NCI-H187 (cell line): ENCODE measurements around the gene DPPA5.
"Not testable (repeated sequence)": the region's sequence is repeated elsewhere in the genome, so short reads cannot be mapped to it uniquely, and the experiment has no call there.

Experiments used
- DNase-seq, 2 experiments: peaks; one replicate each; lab custom pipeline; 2025; lab: John Stamatoyannopoulos, UW

Gene DPPA5

DNA sequence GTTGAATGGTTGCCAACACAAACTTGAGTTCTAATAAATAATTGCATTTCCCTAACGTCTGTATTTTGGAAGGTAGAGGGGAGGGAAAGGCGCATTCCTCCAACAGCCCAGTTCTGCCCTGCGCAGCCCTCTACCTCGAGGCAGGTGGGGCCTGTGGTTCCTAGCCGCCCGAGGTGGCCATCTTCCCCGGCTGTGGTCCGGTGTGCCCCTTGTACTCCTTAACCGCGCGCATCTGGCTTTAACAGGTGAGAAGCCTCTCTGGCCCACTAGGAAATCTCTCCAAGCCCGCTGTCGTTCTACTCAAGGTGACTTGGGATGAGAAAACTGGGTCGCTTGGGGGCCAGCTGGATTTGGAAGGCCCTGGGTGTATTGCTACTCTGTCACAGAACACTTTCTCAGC lies 10.0 kb upstream of the DPPA5 start:
- no peak for DNase-seq

DNA sequence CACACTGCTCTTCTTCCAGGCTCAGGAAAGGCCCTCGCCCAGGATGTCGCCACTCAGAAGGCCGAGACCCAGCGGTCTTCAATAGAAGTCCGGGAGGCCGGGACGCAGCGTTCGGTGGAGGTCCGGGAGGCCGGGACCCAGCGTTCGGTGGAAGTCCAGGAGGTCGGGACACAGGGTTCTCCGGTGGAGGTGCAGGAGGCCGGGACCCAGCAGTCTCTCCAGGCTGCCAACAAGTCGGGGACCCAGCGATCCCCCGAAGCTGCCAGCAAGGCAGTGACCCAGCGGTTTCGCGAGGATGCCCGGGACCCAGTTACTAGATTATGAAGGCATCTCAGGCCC lies 9.4 kb upstream of the DPPA5 start:
- DNase-seq, result no peak

DNA sequence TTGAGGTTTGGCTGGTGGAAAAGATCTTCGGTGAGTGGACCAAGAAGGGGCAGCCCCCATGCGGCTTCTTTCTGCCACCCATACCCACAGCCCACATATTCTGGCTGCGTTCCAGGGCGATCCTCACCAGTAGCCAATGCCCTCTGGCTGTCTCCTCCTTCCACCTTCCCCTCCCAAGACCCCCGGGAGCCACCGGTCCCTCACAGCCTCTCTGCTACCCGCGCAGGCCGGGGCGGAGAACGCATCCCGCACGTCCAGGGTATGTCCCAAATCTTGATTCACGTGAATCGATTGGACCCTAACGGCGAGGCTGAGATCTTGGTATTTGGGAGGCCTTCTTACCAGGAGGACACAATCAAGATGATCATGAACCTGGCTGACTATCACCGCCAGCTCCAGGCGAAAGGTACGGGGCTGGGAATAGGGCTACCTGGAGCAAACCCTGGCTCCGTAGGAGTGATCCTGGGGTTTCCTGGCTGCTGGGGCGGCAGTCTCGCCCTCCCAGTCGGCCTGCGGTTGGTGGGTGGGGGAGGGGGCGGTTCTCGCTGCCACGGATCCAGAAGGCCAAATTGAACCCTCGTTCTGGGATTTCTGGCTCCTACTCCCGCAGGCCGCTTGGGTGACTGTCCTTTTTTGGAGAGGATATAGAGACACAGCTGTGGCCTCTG lies 8.9 kb upstream of the DPPA5 start:
- DNase-seq, result no peak

DNA sequence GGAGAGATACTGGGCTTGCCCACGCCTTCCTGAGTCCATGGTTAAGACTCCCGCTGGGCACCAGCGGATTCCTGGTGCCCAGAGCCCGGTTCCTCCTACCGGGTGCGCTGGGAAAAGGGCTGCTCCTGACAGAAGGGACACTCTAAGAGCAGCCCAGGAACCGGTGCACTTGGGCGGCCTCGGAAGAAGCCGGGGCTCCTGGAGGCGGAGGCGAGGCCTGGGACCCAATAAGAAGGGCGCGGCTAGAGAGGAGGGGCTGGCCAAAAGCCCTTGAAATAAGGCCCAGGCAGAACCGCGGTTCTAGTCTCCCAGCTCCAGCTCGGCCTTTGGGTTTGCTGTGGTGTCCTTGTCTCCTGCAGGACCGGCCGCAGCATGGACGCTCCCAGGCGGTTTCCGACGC lies 8.3 kb upstream of the DPPA5 start, which contains the start of gene KHDC3L:
KHDC3L (plus strand) TSS at position 301 of the 400 bp plus-strand sequence; CDS start at position 373, 72 bp downstream.
- DNase-seq, result no peak

DNA sequence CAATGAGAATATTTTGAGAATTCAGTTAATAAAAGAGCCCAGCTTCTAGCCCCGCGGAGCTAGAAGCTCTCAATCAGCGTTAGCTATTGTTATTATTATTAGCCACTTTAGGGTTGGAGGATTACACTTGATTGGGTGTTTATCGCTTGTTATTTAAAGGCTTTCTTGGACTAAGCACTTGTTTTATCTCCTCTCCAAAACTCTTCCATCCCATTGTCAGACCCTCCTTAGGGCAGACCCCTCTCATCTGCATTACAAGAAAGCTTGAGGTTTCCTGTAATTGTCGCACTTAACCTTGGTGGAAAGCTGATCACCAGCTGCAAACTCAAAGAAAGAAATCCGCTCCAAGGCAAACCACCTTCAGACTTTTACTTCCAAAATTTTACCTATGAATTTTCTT lies 4.8 kb downstream of the DPPA5 start:
- DNase-seq, result no peak

DNA sequence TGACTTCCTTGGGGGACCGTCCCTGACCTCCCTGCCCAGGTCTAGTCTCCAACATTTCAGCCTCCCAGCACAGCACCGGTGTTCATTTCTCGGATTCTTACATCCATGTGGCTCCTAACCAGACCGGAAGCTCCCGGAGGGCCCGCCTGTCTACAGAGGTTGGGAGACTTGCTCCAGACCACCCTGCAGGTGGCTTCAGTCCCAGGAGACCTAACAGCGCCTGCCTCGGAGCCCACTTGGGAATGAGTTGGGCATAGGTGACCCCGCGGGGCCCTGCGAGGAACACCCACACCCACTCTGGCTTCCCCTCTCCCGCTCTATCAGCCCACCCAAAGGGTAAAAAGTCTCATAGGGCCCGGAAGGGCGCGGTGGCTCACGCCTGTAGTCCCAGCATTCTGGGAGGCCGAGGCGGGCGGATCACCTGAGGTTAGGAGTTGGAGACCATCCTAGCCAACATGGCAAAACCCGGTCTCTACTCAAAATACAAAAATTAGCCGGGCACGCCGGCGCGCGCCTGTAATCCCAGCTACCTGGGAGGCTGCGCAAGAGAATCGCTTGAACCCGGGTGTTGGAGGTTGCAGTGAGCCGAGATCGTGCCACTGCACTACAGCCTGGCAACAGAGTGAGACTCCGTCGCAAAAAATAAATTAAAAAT lies 5.4 kb downstream of the DPPA5 start:
- no peak for DNase-seq

DNA sequence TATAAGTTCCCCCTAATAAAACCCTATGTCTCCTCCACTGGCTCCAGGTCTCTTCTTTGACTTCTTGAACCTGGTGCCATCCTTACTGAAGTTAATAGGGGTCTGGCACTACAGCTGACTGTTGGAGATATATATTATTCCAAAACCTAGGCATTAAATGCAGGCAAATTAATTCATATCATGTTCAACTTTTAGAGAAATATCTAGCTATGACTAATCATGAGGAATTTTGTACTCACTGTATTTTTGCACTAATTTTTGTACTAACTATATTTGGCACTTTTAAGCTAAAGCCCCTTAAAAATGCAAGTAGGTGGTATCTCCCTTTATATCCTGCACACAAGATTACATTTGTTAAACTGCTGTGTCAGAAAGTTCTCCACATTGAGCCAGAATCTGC lies 10.9 kb downstream of the DPPA5 start:
- no peak for DNase-seq

DNA sequence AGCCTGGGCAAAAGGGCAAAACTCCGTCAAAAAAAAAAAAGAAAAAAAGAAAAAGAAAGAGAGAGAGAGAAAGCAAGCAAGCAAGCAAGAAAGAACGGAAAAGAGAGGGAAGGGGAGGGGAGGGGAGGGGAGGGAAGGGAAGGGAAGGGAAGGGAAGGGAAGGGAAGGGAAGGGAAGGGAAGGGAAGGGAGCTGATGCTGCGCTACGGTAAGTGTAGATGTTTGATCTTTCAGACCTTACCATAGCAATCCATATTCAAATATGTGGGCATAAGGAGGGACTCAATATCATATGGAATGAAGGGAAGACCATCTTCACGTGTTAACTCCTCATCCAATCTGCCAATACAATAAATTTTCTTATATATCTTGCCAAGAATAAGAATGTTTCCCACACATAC lies 11.9 kb downstream of the DPPA5 start:
- DNase-seq, result no peak

DNA sequence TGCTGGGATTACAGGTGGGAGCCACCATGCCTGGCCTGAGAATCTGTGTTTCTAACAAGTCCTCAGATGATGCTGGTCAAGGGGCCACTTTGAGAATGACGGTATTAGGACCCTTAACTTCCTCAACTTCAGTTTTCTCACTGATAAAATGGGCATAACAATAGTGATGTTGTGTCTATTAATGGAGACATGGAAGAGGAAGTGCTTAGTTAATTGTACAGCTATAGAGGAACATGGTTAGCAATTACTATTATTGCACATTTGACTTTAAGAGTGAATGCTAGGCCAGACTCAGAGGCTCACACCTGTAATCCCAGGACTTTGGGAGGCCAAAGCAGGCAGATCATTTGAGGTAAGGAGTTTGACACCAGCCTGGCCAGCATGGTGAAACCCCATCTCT lies 12.7 kb downstream of the DPPA5 start:
- no peak for DNase-seq

DNA sequence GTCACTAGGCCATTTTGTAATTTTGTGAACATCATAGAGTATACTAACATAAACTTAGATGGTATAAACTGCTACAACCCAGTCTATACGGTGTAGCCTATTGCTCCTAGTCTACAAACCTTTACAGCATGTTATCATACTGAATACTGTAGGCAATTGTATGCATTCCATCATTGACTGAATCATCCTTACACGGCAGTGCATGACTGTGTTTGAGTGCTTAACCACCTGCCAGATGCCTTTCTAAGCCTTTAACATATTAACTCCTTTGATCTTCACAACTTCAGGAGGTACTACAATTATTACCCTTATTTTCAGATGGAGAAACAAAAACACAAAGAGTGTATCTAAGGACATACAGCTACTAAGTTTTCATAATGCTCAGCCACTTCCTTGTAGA lies 14.0 kb downstream of the DPPA5 start:
- no peak for DNase-seq

DNA sequence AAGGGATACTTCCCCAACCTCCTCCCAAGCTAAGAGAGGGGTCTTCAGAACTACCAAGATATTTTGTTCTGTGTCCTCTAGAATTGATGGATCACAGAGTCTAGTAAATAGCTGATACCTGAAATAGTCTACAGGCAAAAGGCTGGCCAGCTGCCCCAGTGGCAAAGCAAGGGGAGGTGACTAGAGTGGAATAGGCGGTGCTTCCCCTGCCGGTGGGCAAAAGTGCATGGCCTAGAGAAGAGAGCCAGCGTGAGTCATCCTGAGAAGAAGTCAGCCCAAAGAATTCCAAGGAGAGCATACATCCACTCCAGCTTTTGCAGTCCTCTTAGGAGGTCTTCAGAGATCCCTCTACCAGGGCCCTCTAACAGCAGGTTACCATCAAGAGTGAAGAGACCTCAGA lies 14.7 kb downstream of the DPPA5 start:
- DNase-seq, result no peak

DNA sequence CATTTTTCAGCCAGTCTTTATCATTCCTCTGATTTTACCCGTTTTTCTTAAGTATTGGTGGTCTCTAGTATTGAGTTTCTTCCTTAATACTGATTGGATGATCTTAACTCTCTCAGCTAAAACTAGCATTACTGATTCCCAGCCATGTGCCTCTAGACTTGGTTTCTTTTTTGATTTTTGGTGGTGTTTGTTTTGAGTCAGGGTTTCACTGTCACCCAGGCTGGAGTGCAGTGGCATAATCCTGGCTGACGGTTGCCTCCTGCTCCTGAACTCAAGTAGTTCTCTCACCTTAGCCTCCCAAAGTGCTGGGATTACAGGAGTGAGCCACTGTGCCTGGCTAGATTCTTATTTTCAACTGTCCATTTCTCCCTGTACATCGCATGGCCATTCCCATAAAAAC lies 24.9 kb downstream of the DPPA5 start:
- DNase-seq, result no peak

DNA sequence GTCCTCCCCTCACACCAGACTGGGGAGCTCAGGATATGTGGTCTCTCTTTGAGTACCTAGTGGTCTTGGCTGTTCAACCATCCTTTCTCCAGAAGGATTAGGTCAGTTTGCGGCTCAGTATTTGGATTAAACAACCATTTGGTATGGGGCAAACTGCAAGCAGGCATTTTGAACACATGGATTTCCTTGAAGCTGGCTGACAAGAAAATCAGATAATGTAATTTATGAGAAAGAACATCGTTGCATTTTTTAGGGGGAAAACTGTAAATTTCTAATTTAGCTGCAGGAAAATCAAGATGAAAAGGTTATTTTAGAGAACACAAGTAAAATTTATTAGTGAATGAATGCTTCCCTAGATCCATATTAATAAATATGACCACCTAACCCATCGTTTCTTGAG lies 25.3 kb downstream of the DPPA5 start:
- no peak for DNase-seq

DNA sequence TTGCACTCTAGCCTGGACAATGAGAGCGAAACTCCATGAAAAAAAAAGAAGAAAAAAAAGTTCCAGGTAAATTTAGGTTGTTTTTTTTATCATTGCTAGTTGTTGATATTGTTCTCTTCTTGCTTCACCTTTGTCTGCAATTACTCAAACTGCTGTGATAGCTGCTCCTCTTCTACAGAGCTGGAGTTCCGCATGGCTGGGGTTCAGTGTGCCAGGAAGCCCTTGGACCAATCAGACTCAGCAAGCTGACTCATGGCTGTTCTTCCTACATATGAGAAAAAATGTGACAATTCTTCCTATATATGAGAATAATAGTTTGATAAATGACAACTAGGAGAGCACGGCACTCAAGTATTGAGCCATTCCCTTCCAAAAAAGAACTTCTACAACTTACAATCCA lies 28.4 kb downstream of the DPPA5 start:
- DNase-seq, result no peak

DNA sequence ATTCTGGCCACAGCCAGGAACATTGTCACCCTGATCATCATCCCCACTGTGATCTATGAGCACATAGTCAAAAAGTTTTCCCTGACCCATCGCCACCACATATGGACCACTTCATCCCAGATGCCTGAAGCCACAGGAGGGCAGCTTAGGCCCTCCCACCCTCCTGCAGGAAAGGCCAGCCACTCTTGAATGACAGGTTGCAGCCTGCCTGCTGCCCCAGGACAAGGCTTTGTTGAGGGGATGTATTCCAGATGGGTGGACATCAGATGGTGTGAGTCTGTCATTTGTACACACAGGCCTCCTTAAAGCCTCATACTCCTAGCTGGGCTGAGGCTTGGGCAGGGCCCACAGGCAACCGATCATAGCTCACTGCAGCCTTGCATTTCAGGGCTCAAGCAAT lies 30.8 kb downstream of the DPPA5 start:
- no peak for DNase-seq

DNA sequence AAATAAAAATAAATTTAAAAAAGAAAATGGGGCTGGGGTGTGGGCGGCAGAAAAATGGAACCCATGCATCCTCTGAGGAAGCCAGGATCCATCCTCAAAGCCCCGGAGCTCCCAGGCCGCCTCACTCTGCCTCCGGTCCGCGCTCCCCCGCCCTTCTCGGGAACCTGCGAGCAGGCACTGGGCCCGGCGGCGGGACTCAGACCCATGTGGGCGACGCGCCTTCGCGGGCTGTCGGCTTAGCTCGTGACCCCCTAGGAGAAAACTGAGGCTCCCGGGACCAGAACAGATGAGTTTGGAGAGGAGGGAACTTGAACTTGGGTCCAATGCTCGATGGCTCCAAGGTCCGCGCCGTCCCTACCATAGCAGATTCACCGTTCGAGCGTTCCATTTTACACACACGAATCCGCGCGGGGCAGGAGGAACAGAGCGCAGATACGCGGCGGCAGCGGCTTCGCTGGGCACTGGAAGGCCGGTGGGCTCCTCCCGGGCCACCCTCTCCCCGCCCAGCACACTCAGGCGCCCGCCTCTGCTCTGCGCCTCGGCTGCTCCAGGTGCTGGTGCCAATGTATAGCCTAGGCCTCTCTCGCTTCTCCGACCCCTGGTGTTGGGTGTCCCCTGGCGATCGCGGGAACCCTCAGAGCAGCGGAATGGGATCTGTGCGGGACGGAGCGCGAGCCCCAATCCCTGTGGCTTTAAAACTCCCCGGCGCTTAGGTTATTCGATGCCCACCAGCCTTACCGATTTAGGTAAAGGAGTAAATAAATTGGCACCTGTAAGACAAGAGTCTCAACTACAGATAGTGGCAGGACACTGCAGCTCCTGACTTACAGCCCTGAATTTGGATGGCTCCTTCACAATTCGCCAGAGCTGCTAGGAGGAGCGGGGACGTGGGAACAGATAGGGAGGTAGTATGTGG lies 39.2 kb downstream of the DPPA5 start:
- DNase-seq, result no peak

DNA sequence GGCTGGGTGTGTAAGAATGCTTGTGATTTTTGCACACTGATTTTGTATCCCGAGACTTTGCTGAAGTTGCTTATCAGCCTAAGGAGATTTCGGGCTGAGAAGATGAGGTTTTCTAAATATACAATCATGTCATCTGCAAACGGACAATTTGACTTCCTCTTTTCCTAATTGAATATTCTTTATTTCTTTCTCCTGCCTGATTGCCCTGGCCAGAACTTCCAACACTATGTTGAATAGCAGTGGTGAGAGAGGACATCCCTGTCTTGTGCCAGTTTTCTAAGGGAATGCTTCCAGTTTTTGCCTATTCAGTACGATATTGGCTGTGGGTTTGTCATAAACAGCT lies 43.6 kb downstream of the DPPA5 start:
- DNase-seq, result not testable (repeated sequence)

DNA sequence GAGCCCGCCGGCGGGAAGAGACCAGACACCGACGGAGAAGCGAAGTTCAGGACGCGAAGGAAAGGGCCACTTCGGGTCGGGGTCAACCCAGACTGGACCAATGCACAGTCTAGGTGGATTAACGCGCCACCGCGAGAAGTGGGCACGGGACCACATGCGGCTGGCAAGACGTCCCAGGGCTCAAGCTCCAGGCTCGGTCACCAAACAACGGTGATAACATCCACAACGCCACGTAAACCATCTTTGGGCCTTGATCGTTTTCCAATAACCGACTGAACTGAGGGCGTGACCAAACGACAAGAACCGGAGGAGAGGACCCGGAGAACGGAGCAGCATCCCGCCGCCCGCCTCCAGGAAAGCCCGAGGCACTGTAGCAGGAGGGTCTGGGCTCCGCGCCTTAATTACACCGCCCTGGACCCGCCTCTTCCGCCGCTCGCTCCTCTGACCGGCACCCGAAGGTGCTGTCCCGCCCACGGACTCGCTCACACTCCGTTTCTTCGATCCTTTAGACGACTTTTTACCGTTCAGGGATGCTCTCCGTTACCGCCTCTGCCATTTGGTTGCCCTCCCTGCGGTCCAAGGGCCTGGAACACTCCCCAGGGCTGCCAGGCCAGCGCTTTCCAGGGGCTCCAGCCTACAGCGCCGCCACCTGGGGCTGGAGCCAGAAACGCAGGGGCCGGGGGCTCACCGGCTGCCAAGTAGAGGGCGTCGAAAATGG lies 44.1 kb downstream of the DPPA5 start:
- DNase-seq, result peak in 1 of 2 experiments; percentile 12

DNA sequence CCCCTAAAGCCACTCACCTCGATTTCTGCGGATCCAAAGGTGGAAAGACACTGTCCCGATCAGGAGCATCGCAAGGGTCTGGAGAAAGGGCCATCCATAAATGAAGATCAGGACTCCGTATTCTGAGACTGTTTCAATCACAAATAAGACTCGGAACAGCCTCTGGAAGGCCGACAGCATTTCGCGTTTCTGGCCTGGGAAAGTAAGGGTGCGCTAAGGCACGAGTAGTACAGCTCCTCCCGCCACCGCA lies 44.6 kb downstream of the DPPA5 start:
- DNase-seq, result no peak

DNA sequence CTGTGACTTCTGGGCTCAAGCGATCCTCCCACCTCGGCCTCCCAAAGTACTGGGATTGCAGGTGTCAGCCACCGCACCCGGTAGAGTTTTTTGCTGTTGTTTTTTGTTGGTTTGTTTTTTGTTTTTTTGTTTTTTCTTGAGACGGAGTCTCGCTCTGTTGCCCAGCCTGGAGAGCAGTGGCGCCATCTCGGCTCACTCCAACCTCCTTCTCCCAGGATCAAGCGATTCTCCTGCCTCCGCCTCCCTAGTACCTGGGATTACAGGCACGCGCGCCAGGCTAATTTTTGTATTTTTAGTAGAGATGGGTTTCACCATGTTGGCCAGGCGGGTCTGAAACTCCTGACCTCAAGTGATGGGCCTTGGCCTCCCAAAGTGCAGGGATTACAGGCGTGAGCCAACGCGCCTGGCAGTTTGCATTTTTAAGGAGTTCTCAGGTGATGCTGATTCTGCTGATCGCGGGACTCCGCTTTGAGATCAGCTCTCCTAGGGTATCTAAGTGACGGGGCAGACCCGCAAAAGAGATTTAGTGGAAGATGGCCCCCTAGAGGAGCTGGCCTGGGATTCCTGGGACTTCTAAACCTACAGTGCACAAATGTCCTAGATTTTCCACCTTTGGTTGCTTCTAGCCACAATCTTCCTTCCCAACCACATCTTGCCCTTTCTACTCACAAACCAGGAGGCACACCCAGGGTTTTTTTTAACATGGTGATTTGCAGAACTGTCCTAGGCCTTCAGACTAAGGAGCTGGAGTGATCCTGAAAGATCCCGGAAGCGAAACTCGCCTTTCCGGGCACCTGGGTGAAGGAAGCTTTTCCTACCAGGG lies 45.2 kb downstream of the DPPA5 start:
- no peak for DNase-seq

DNA sequence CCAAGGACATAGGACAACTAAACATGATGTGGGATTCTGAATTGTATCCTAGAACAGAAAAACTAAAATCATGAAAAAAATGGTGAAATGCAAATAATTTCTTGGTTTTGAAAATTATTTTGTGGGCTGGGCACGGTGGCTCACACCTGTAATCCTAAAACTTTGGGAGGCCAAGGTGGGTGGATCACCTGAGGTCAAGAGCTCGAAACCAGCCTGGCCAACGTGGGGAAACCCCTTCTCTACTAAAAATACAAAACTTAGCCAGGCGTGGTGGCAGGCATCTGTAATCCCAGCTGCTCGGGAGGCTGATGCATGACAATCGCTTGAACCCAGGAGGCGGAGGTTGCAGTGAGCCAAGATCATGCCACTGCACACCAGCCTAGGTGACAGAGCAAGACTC lies 50.3 kb downstream of the DPPA5 start:
- not testable (repeated sequence) for DNase-seq
